ENCODE results near the gene PRKAR1A. TPM values are rescaled to one million over a fixed set of nuclear protein-coding genes. Genes with fewer than 3 reads are reported as not detected.
"Not testable (repeated sequence)": the region's sequence is repeated elsewhere in the genome, so short reads cannot be mapped to it uniquely, and the experiment has no call there.

Gene PRKAR1A
- total RNA-seq, 1 donor from 2014 or later: 272 TPM

- no peak for TF ChIP-seq CTCF (IDR thresholded peaks at IDR 0.05)
- H3K27me3 Mint-ChIP-seq: peaks cover 17% of the 10 kb centered on the region
- no peak overlapping the region for H3K27ac Mint-ChIP-seq
- intact Hi-C loops (cut with micrococcal nuclease): no loop called here
- H3K4me3 Mint-ChIP-seq: no peak overlapping the region
- CTCF ChIA-PET: no interaction called here
- DNase-seq (no peak), ATAC-seq (ENCODE audit: low read depth) (no peak)
- no peaks in the 10 kb centered on the region for H3K36me3 Mint-ChIP-seq (ENCODE audit: low read depth)
- no peaks in the 10 kb centered on the region for H3K4me1 Mint-ChIP-seq
- H3K9me3 Mint-ChIP-seq: peaks cover 3% of the 10 kb centered on the region
- POLR2A ChIA-PET: no interaction called here
Measured at GRCh38 chr17:68579194-68579927, 67.1 kb downstream of the PRKAR1A start.

- no peak for TF ChIP-seq CTCF (IDR thresholded peaks at IDR 0.05)
- DNase-seq (no peak), ATAC-seq (ENCODE audit: low read depth) (no peak)
- Mint-ChIP-seq H3K36me3 (ENCODE audit: low read depth) (no peaks in the 10 kb centered on the region), H3K9me3 (peaks cover 3% of the 10 kb centered on the region), H3K27ac (no peak overlapping the region), H3K4me1 (no peaks in the 10 kb centered on the region), H3K27me3 (peaks cover 17% of the 10 kb centered on the region), H3K4me3 (no peak overlapping the region)
- ChIA-PET POLR2A (no interaction called here), CTCF (no interaction called here)
- intact Hi-C loops (cut with micrococcal nuclease): no loop called here
Measured at GRCh38 chr17:68580236-68580770, 68.1 kb downstream of the PRKAR1A start.

DNA sequence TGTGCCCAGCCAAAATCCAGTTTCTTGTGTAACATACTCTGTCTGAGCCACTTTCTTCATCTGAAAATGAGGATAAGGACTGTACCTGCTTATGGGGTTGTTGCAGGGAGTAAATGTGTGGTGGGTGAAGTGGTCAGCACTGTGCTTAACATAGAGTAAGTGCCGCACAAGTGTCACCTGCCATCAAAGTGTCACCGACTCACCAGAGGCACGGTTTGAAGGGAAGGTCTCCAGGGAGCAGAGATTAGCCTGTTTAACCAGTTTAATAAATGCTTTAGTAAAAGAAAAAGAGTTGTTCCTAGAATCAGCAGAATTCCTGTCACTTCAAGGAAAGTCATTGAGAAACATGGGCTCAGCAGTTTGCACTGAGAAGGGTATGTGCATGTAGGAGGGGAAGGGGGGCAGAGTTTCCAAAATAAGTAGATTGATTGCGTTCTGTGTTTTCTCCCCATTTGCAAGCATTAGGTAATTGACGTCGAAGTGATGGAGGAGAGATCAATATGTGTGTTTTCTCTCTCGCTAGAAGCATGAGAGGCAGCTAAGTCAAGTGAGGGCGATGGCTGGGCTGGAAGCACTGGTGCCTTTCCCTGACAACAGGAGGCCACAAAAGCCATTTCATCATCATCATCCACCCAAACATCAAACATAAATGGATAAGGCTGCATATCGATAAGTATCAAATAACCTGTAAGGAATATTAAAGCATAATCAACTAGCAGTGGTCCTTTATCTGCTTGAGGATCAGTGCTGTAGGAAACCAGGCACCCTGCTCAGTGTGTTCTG lies 69.8 kb downstream of the PRKAR1A start:
- no peak overlapping the region for H3K27ac Mint-ChIP-seq
- peaks cover 3% of the 10 kb centered on the region for H3K9me3 Mint-ChIP-seq
- intact Hi-C loops (cut with micrococcal nuclease): no loop called here
- no peaks in the 10 kb centered on the region for H3K36me3 Mint-ChIP-seq (ENCODE audit: low read depth)
- H3K4me1 Mint-ChIP-seq: no peaks in the 10 kb centered on the region
- H3K4me3 Mint-ChIP-seq: no peak overlapping the region
- peaks cover 17% of the 10 kb centered on the region for H3K27me3 Mint-ChIP-seq
- no peak for TF ChIP-seq CTCF (IDR thresholded peaks at IDR 0.05)
- DNase-seq (no peak), ATAC-seq (ENCODE audit: low read depth) (no peak)
- ChIA-PET CTCF (no interaction called here), POLR2A (no interaction called here)

DNA sequence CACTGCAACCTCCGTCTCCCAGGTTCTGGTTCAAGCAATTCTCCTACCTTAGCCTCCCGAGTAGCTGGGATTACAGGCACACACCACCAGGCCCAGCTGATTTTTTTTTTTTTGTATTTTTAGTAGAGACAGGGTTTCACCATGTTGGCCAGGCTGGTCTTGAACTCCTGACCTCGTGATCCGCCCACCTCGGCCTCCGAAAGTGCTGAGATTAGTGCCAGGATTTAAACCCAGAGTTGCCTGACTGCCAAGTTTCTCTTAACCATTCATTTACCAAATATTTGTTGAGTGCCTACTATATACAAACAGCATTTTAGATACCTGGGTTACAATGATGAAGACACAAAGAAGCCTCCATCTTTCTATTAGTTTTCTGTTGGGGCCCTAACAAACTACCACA lies 70.6 kb downstream of the PRKAR1A start:
- H3K27ac Mint-ChIP-seq; POLR2A ChIA-PET; H3K4me1 Mint-ChIP-seq; DNase-seq; CTCF ChIA-PET; ATAC-seq (ENCODE audit: low read depth); intact Hi-C loops (cut with micrococcal nuclease); H3K36me3 Mint-ChIP-seq (ENCODE audit: low read depth); H3K4me3 Mint-ChIP-seq; H3K9me3 Mint-ChIP-seq: not testable (repeated sequence)
- H3K27me3 Mint-ChIP-seq: peaks cover 17% of the 10 kb centered on the region

DNA sequence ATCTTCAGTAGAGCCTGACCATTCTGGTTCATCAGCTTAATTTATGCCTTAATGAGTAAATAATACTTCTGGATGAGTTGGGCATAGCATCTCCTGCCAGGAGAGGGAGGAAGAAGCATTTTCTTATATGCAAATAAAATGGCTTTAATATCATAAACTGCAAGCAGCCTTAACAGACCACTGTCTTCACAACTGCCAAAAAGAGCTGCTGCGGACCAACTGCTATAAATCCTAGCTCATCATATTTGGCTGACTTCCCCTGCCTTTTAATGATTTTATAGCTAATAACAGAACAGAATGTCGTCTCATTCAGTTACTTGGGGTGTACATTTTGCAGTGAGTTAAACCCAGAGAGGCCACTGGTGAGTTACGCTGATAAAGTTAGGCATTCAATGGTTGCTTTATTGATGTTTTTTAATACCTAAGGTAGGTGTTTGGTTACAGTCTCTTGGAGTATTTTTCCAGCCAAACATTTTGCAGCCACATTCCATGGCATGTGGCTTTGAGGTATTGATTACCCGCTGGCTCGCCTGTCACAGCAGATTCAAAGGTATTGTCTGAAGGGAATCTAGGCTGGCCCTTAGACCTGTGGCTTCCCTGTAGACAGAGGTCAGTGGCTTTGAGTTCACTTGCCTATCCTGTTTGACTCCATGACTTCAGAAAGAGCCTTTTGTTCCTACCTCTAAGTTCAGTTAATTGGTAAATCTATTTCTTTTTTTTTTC lies 72.5 kb downstream of the PRKAR1A start:
- ChIA-PET POLR2A (no interaction called here), CTCF (no interaction called here)
- no peak for TF ChIP-seq CTCF (IDR thresholded peaks at IDR 0.05)
- ATAC-seq (ENCODE audit: low read depth): no peak
- intact Hi-C loops (cut with micrococcal nuclease): no loop called here
- no peak overlapping the region for H3K4me3 Mint-ChIP-seq
- H3K9me3 Mint-ChIP-seq: peaks cover 3% of the 10 kb centered on the region
- no peak for DNase-seq
- peaks cover 10% of the 10 kb centered on the region for H3K27me3 Mint-ChIP-seq
- no peaks in the 10 kb centered on the region for H3K36me3 Mint-ChIP-seq (ENCODE audit: low read depth)
- H3K4me1 Mint-ChIP-seq: no peaks in the 10 kb centered on the region
- no peak overlapping the region for H3K27ac Mint-ChIP-seq

Data from activated B cell treated with CpG ODN at 0.5 μM for 24 hours (primary cell).